Measurements from ENCODE around the gene PRKCB. TPM values are rescaled to one million over a fixed set of nuclear protein-coding genes. Genes with fewer than 3 reads are reported as not detected.

Gene PRKCB
- polyA plus RNA-seq, 3 donors, result 57.4 to 87.4 (median 75.5) TPM

- Mint-ChIP-seq H3K27me3 (ENCODE audit: low read depth in 3 of 3) (peaks cover 0 to 4% (median 2%) of the 10 kb centered on the region in 3 donors), H3K9me3 (peaks cover 0 to 2% (median 0%) of the 10 kb centered on the region in 7 donors), H3K27ac (peak overlapping the region in 1 of 7 donors; percentile 82), H3K4me3 (no peak overlapping the region), H3K36me3 (peaks cover 48 to 67% of the 10 kb centered on the region in 2 donors), H3K4me1 (peaks cover 40% of the 10 kb centered on the region)
- Histone ChIP-seq H3K79me2 (ENCODE audit: insufficient read depth, low read length) (peaks cover 79% of the 10 kb centered on the region), H3K4me2 (replicated peaks; ENCODE audit: extremely low read depth, low read length, poor library complexity, severe bottlenecking) (no peak overlapping the region), H4K20me1 (ENCODE audit: insufficient read depth, low read length) (peaks cover 100% of the 10 kb centered on the region), H3K4me3 (replicated peaks in 1 of 3; ENCODE audit: low read depth in 2 of 3, low read length in 3 of 3) (no peak overlapping the region), H3K36me3 (replicated peaks in 1 of 2; ENCODE audit: control insufficient read depth in 1 of 2, insufficient read depth in 2 of 2, low read length in 2 of 2) (peaks cover 25 to 48% of the 10 kb centered on the region in 2 donors), H3K27me3 (ENCODE audit: control insufficient read depth in 2 of 2, insufficient read depth in 2 of 2, low read length in 2 of 2) (no peaks in the 10 kb centered on the region), H3K27ac (ENCODE audit: low read depth in 1 of 2, low read length in 2 of 2) (no peak overlapping the region), H3K9ac (ENCODE audit: insufficient read depth, low read length, poor library complexity, severe bottlenecking) (no peak overlapping the region), H3K9me3 (replicated peaks in 1 of 2; ENCODE audit: control insufficient read depth in 1 of 2, insufficient read depth in 1 of 2, low read length in 2 of 2) (no peaks in the 10 kb centered on the region), H2AFZ (ENCODE audit: insufficient read depth, low read depth, low read length, poor library complexity, severe bottlenecking) (no peak overlapping the region), H3K4me1 (ENCODE audit: control insufficient read depth in 1 of 2, insufficient read depth in 2 of 2, low read length in 2 of 2) (peaks cover 24 to 28% of the 10 kb centered on the region in 2 donors)
- 100% methylated on average over 4 of the region's 6 CpGs for WGBS (ENCODE audit: insufficient coverage)
- TF ChIP-seq CTCF (IDR thresholded peaks at IDR 0.05), result no peak
- intact Hi-C loops (cut with micrococcal nuclease), result loop anchor here in 1 of 2 donors (5.0 kb wide), 1 partner anchor 47 kb away; no protein-coding TSS in a partner anchor
- no peak for DNase-seq
Observed at GRCh38 chr16:23965137-23965733, 129.5 kb downstream of the PRKCB start.

- Mint-ChIP-seq H3K36me3 (peaks cover 54 to 64% of the 10 kb centered on the region in 2 donors), H3K4me3 (no peak overlapping the region), H3K9me3 (peaks cover 0 to 2% (median 0%) of the 10 kb centered on the region in 7 donors), H3K27me3 (ENCODE audit: low read depth in 3 of 3) (peaks cover 0 to 2% (median 2%) of the 10 kb centered on the region in 3 donors), H3K4me1 (peaks cover 31% of the 10 kb centered on the region), H3K27ac (peak overlapping the region in 6 of 7 donors; percentile 25 to 74 (median 49))
- intact Hi-C loops (cut with micrococcal nuclease), result loop anchor here in 1 of 2 donors (5.0 kb wide), 1 partner anchor 46 kb away; no protein-coding TSS in a partner anchor
- Histone ChIP-seq H3K4me2 (replicated peaks; ENCODE audit: extremely low read depth, low read length, poor library complexity, severe bottlenecking) (no peak overlapping the region), H3K36me3 (replicated peaks in 1 of 2; ENCODE audit: control insufficient read depth in 1 of 2, insufficient read depth in 2 of 2, low read length in 2 of 2) (peaks cover 26 to 59% of the 10 kb centered on the region in 2 donors), H3K9me3 (replicated peaks in 1 of 2; ENCODE audit: control insufficient read depth in 1 of 2, insufficient read depth in 1 of 2, low read length in 2 of 2) (no peaks in the 10 kb centered on the region), H3K27me3 (ENCODE audit: control insufficient read depth in 2 of 2, insufficient read depth in 2 of 2, low read length in 2 of 2) (no peaks in the 10 kb centered on the region), H3K4me3 (replicated peaks in 1 of 3; ENCODE audit: low read depth in 2 of 3, low read length in 3 of 3) (no peak overlapping the region), H4K20me1 (ENCODE audit: insufficient read depth, low read length) (peaks cover 100% of the 10 kb centered on the region), H3K4me1 (ENCODE audit: control insufficient read depth in 1 of 2, insufficient read depth in 2 of 2, low read length in 2 of 2) (peaks cover 19 to 22% of the 10 kb centered on the region in 2 donors), H2AFZ (ENCODE audit: insufficient read depth, low read depth, low read length, poor library complexity, severe bottlenecking) (no peak overlapping the region), H3K27ac (ENCODE audit: low read depth in 1 of 2, low read length in 2 of 2) (peak overlapping the region in 1 of 2 donors; percentile 28), H3K9ac (ENCODE audit: insufficient read depth, low read length, poor library complexity, severe bottlenecking) (no peak overlapping the region), H3K79me2 (ENCODE audit: insufficient read depth, low read length) (peaks cover 78% of the 10 kb centered on the region)
- no peak for TF ChIP-seq CTCF (IDR thresholded peaks at IDR 0.05)
- peak in 2 of 3 donors; percentile 10 to 13 for DNase-seq
- 21% methylated on average over 3 of the region's 10 CpGs for WGBS (ENCODE audit: insufficient coverage)
Observed at GRCh38 chr16:23966597-23967394, 131.0 kb downstream of the PRKCB start.

Measured in CD14-positive monocyte (primary cell).